HCT116 (cell line): ENCODE measurements around the gene ZNF320. TPM values are rescaled to one million over a fixed set of nuclear protein-coding genes. Genes with fewer than 3 reads are reported as not detected.

Source experiments
- ATAC-seq: fragments of 200-7000 bp; cut with Tn5 transposase; 2 replicates; pipeline ENCODE4 v1.9.1; 2020; ENCODE audit warnings: mild to moderate bottlenecking, moderate library complexity
- BruUV-seq: library from RNA; stranded (reverse); fragments of 400-500 nt; replicated peaks from 2 replicates; lab custom pipeline; 2021; lab: Mats Ljungman, UMichigan
- CTCF ChIA-PET: fragments of 300-600 bp; sonication (Branson Sonifier 250); formaldehyde crosslinking; loops from one replicate; lab custom pipeline; 2021; ENCODE audit warnings: antibody characterized with exemption; lab: Charles Lee
- POLR2A ChIA-PET: fragments of 300-600, 350-600 bp; sonication (Branson Sonifier 250); formaldehyde crosslinking; loops from one replicate; lab custom pipeline; 2021; ENCODE audit warnings: antibody characterized with exemption; lab: Charles Lee
- RAD21 ChIA-PET, 2 experiments: fragments of 300-600 bp; sonication (Branson Sonifier 250); formaldehyde crosslinking; loops; one replicate each; lab custom pipeline; 2023; ENCODE audit warnings: low total read pairs in 2 of 2; ENCODE audit not compliant: uncharacterized antibody in 2 of 2, unreplicated experiment in 2 of 2, low non-redundant PET in 1 of 2; lab: Charles Lee
- DNase-seq: peaks from one replicate; pipeline ENCODE4 v3.0.0-alpha.2; 2010; ENCODE audit warnings: low read depth, low spot score
- H2AFZ ChIP-seq: fragments of 200-600 bp; shearing (Covaris generic), sonication (generic); 2 replicates; pipeline ENCODE4 v1.6.1; 2017; ENCODE audit warnings: low read depth, mixed run types, mixed read lengths, antibody characterized with exemption, low read length; ENCODE audit not compliant: poor library complexity, severe bottlenecking
- H3K27ac ChIP-seq: 2 replicates; pipeline ENCODE4 v1.5.1; 2012; ENCODE audit warnings: low read depth, low read length
- H3K27me3 ChIP-seq: fragments of 200-600 bp; sonication (generic); 2 replicates; pipeline ENCODE4 v1.6.1; 2016; ENCODE audit warnings: mixed run types, low read length, mixed read lengths; ENCODE audit not compliant: insufficient read depth
- H3K36me3 ChIP-seq, 2 experiments: fragments of 200-500 bp in 1 of 2; fragments of 200-600 bp in 1 of 2; sonication (Bioruptor generic) in 1 of 2; sonication (generic) in 1 of 2; 2 replicates each; pipeline versions ENCODE4 v1.5.1 to v1.6.1; 2014 to 2016; ENCODE audit warnings: low read length in 2 of 2, inconsistent platforms in 1 of 2, mixed read lengths in 1 of 2, mixed run types in 1 of 2; ENCODE audit not compliant: insufficient read depth in 2 of 2, control insufficient read depth in 1 of 2
- H3K4me1 ChIP-seq, 2 experiments: fragments of 200-600 bp in 1 of 2; sonication (generic) in 1 of 2; 2 replicates each; pipeline versions ENCODE4 v1.5.1 to v1.6.1; 2012 to 2017; ENCODE audit warnings: low read length in 2 of 2, inconsistent platforms in 1 of 2, mild to moderate bottlenecking in 1 of 2, mixed read lengths in 1 of 2, mixed run types in 1 of 2, moderate library complexity in 1 of 2; ENCODE audit not compliant: insufficient read depth in 2 of 2, control insufficient read depth in 1 of 2
- H3K4me2 ChIP-seq: fragments of 200-600 bp; sonication (generic); 2 replicates; pipeline ENCODE4 v1.6.1; 2017; ENCODE audit warnings: mixed run types, low read length, mixed read lengths
- H3K4me3 ChIP-seq, 2 experiments: fragments of 200-600 bp in 1 of 2; sonication (generic) in 1 of 2; replicated peaks in 1 of 2; 2 replicates each; pipeline ENCODE4 v1.5.1; 2011 to 2016; ENCODE audit warnings: low read length in 2 of 2, control low read depth in 1 of 2, low read depth in 1 of 2, mild to moderate bottlenecking in 1 of 2, mixed read lengths in 1 of 2, mixed run types in 1 of 2
- H3K79me2 ChIP-seq: fragments of 200-600 bp; sonication (generic); 2 replicates; pipeline ENCODE4 v1.6.1; 2017; ENCODE audit warnings: mild to moderate bottlenecking, mixed run types, low read length, moderate library complexity, mixed read lengths; ENCODE audit not compliant: insufficient read depth
- H3K9ac ChIP-seq: fragments of 200-600 bp; sonication (generic); 2 replicates; pipeline ENCODE4 v1.6.1; 2016; ENCODE audit warnings: low read length, mixed read lengths
- H3K9me2 ChIP-seq: fragments of 200-600 bp; sonication (generic), shearing (Covaris generic); 2 replicates; pipeline ENCODE4 v1.6.1; 2017; ENCODE audit warnings: mixed run types, mild to moderate bottlenecking, moderate library complexity; ENCODE audit not compliant: insufficient read depth
- H3K9me3 ChIP-seq, 2 experiments: fragments of 200-500 bp in 1 of 2; fragments of 200-600 bp in 1 of 2; sonication (Bioruptor generic) in 1 of 2; sonication (generic) in 1 of 2; 2 replicates each; pipeline ENCODE4 v1.6.1; 2014 to 2017; ENCODE audit warnings: low read length in 2 of 2, mixed read lengths in 2 of 2, inconsistent platforms in 1 of 2, low read depth in 1 of 2, mild to moderate bottlenecking in 1 of 2, mixed run types in 1 of 2, moderate library complexity in 1 of 2; ENCODE audit not compliant: control insufficient read depth in 1 of 2, insufficient read depth in 1 of 2
- H4K20me1 ChIP-seq: fragments of 200-600 bp; sonication (generic), shearing (Covaris generic); 2 replicates; pipeline ENCODE4 v1.6.1; 2017; ENCODE audit warnings: mixed run types, mild to moderate bottlenecking, moderate library complexity; ENCODE audit not compliant: insufficient read depth
- CBX3 ChIP-seq: IDR thresholded peaks from 2 replicates; pipeline ENCODE4 v1.6.1; 2012; ENCODE audit warnings: low read depth
- CEBPB ChIP-seq: IDR thresholded peaks from 2 replicates; pipeline ENCODE4 v1.6.1; 2012; ENCODE audit warnings: low read depth
- EGR1 ChIP-seq: IDR thresholded peaks from 2 replicates; pipeline ENCODE4 v1.6.1; 2012; ENCODE audit warnings: low read depth
- ELF1 ChIP-seq: IDR thresholded peaks from 2 replicates; pipeline ENCODE4 v1.6.1; 2012; ENCODE audit warnings: low read depth, borderline replicate concordance
- EZH2 ChIP-seq: fragments of 200-600 bp; sonication (generic); IDR thresholded peaks from 2 replicates; pipeline ENCODE4 v1.6.1; 2017; ENCODE audit warnings: antibody characterized with exemption, mixed run types
- FOSL1 ChIP-seq: IDR thresholded peaks from 2 replicates; pipeline ENCODE4 v1.6.1; 2012; ENCODE audit warnings: low read depth
- JUND ChIP-seq: IDR thresholded peaks from 2 replicates; pipeline ENCODE4 v1.6.1; 2012
- POLR2A ChIP-seq: IDR thresholded peaks from 2 replicates; pipeline ENCODE4 v1.7.0; 2011; ENCODE audit warnings: borderline replicate concordance; ENCODE audit not compliant: insufficient read depth, insufficient read length; ENCODE audit errors: extremely low read depth
- POLR2AphosphoS5 ChIP-seq: IDR thresholded peaks from 2 replicates; pipeline ENCODE4 v1.6.1; 2011; ENCODE audit warnings: mild to moderate bottlenecking, low read depth, low read length, moderate library complexity
- RAD21 ChIP-seq: IDR thresholded peaks from 2 replicates; pipeline ENCODE4 v1.6.1; 2012; ENCODE audit warnings: low read depth, mild to moderate bottlenecking
- SIN3A ChIP-seq: IDR thresholded peaks from 2 replicates; pipeline ENCODE4 v1.6.1; 2012; ENCODE audit warnings: low read depth
- SP1 ChIP-seq: IDR thresholded peaks from 2 replicates; pipeline ENCODE4 v1.6.1; 2012; ENCODE audit warnings: low read depth
- YY1 ChIP-seq: IDR thresholded peaks from 2 replicates; pipeline ENCODE4 v1.6.1; 2011; ENCODE audit warnings: low read length, low read depth, moderate library complexity, mild to moderate bottlenecking; ENCODE audit not compliant: insufficient replicate concordance; ENCODE audit errors: extremely low read depth
- ZNF274 ChIP-seq: fragments of 200-500 bp; sonication (Bioruptor generic); IDR thresholded peaks from 2 replicates; pipeline ENCODE4 v1.6.1; 2014; ENCODE audit warnings: mild to moderate bottlenecking, low read depth, low read length, inconsistent platforms
- intact Hi-C: fragments of 100-400 bp; cut with micrococcal nuclease; formaldehyde crosslinking; loops from 2 replicates; pipeline ENCODE4 v1.10.0; 2022
- total RNA-seq: library from RNA; stranded (reverse); gene quantifications from one replicate; pipeline ENCODE4 v1.2.1, GENCODE V29; 2021; ENCODE audit not compliant: unreplicated experiment
- TF ChIP-seq, protein P1 (sequence below): IDR thresholded peaks from 2 replicates; pipeline ENCODE4 v1.6.1; 2012; ENCODE audit warnings: low read depth
- TF ChIP-seq, protein P2 (sequence below): IDR thresholded peaks from 2 replicates; pipeline ENCODE4 v1.6.1; 2011; ENCODE audit warnings: mild to moderate bottlenecking, low read length, moderate library complexity; ENCODE audit not compliant: insufficient replicate concordance; ENCODE audit errors: extremely low read depth
- TF ChIP-seq, protein P3 (sequence below), 3 experiments: fragments of 200-600 bp in 1 of 3; sonication (generic) in 1 of 3; IDR thresholded peaks in 2 of 3; conservative IDR thresholded peaks in 1 of 3; 2 replicates each; pipeline ENCODE4 v1.5.1; 2012 to 2017; ENCODE audit warnings: low read depth in 2 of 3, low read length in 2 of 3, antibody characterized with exemption in 1 of 3, borderline replicate concordance in 1 of 3, control low read depth in 1 of 3, mild to moderate bottlenecking in 1 of 3, mixed read lengths in 1 of 3, mixed run types in 1 of 3, moderate library complexity in 1 of 3; ENCODE audit not compliant: insufficient read depth in 1 of 3
- TF ChIP-seq, protein P4 (sequence below): IDR thresholded peaks from 2 replicates; pipeline ENCODE4 v1.6.1; 2012
- TF ChIP-seq, protein P5 (sequence below): IDR thresholded peaks from 2 replicates; pipeline ENCODE4 v1.6.1; 2012

ZNF320 gene
- total RNA-seq, 1 experiment from 2014 or later = 9.2 TPM

DNA sequence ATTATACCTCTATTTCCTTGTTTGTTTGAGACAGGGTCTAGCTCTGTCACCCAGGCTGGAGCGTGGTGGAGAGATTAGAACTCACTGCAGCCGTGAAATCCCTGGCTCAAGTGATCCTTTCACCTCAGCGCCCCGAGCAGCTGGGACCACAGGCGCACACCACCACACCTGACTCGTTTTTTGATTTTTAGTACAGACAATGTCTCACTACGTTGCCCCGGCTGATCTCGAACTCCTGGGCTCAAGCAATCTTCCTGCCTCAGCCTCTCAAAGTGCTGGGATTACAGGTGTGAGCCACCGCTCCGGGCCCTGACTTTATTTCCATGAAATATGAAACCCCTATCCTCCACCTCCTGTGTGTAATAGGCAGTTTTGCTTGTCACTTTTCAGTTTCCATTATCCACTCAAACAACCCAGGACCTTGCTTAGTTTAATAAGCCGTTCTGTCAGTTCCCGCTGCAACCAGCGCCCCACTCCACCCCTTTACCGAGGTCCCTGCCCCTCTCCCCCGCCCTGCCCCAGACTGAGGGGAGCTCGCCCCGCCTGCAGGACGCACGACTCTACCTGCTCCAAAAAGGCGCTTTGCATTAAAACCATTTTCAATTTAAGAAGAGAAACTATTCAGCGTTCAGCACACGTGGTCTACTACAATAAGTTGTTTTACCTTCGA, 48.4 kb upstream of the ZNF320 start:
- H3K79me2 ChIP-seq = no peaks in the 10 kb centered on the region
- CTCF ChIA-PET = no interaction called here
- no peaks in the 10 kb centered on the region for H3K27me3 ChIP-seq
- H3K4me1 ChIP-seq = peaks cover 5 to 12% of the 10 kb centered on the region in 2 experiments; a peak in 2 of 4 replicates
- RAD21 ChIA-PET = no interaction called here
- no peak overlapping the region for H3K4me2 ChIP-seq
- intact Hi-C loops = no loop called here
- H2AFZ ChIP-seq = no peak overlapping the region
- peaks cover 1 to 8% of the 10 kb centered on the region in 2 experiments; a peak in 2 of 4 replicates for H3K36me3 ChIP-seq
- DNase-seq (no peak), ATAC-seq (no peak)
- peaks cover 18 to 24% of the 10 kb centered on the region in 2 experiments; a peak in 2 of 4 replicates for H3K9me3 ChIP-seq
- H4K20me1 ChIP-seq = no peaks in the 10 kb centered on the region
- BruUV-seq = no TSS peak
- H3K4me3 ChIP-seq = no peak overlapping the region
- H3K27ac ChIP-seq = no peak overlapping the region
- TF ChIP-seq, protein P1, sequence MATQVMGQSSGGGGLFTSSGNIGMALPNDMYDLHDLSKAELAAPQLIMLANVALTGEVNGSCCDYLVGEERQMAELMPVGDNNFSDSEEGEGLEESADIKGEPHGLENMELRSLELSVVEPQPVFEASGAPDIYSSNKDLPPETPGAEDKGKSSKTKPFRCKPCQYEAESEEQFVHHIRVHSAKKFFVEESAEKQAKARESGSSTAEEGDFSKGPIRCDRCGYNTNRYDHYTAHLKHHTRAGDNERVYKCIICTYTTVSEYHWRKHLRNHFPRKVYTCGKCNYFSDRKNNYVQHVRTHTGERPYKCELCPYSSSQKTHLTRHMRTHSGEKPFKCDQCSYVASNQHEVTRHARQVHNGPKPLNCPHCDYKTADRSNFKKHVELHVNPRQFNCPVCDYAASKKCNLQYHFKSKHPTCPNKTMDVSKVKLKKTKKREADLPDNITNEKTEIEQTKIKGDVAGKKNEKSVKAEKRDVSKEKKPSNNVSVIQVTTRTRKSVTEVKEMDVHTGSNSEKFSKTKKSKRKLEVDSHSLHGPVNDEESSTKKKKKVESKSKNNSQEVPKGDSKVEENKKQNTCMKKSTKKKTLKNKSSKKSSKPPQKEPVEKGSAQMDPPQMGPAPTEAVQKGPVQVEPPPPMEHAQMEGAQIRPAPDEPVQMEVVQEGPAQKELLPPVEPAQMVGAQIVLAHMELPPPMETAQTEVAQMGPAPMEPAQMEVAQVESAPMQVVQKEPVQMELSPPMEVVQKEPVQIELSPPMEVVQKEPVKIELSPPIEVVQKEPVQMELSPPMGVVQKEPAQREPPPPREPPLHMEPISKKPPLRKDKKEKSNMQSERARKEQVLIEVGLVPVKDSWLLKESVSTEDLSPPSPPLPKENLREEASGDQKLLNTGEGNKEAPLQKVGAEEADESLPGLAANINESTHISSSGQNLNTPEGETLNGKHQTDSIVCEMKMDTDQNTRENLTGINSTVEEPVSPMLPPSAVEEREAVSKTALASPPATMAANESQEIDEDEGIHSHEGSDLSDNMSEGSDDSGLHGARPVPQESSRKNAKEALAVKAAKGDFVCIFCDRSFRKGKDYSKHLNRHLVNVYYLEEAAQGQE = no peak
- TF ChIP-seq YY1 (no peak), FOSL1 (no peak), EGR1 (no peak), POLR2AphosphoS5 (no peak), JUND (no peak), POLR2A (no peak), CBX3 (no peak), SIN3A (no peak), SP1 (no peak), EZH2 (no peak), CEBPB (no peak), ELF1 (no peak), RAD21 (no peak), ZNF274 (no peak)
- TF ChIP-seq, protein P2, sequence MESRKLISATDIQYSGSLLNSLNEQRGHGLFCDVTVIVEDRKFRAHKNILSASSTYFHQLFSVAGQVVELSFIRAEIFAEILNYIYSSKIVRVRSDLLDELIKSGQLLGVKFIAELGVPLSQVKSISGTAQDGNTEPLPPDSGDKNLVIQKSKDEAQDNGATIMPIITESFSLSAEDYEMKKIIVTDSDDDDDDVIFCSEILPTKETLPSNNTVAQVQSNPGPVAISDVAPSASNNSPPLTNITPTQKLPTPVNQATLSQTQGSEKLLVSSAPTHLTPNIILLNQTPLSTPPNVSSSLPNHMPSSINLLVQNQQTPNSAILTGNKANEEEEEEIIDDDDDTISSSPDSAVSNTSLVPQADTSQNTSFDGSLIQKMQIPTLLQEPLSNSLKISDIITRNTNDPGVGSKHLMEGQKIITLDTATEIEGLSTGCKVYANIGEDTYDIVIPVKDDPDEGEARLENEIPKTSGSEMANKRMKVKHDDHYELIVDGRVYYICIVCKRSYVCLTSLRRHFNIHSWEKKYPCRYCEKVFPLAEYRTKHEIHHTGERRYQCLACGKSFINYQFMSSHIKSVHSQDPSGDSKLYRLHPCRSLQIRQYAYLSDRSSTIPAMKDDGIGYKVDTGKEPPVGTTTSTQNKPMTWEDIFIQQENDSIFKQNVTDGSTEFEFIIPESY = no peak
- TF ChIP-seq, protein P3, sequence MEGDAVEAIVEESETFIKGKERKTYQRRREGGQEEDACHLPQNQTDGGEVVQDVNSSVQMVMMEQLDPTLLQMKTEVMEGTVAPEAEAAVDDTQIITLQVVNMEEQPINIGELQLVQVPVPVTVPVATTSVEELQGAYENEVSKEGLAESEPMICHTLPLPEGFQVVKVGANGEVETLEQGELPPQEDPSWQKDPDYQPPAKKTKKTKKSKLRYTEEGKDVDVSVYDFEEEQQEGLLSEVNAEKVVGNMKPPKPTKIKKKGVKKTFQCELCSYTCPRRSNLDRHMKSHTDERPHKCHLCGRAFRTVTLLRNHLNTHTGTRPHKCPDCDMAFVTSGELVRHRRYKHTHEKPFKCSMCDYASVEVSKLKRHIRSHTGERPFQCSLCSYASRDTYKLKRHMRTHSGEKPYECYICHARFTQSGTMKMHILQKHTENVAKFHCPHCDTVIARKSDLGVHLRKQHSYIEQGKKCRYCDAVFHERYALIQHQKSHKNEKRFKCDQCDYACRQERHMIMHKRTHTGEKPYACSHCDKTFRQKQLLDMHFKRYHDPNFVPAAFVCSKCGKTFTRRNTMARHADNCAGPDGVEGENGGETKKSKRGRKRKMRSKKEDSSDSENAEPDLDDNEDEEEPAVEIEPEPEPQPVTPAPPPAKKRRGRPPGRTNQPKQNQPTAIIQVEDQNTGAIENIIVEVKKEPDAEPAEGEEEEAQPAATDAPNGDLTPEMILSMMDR (IDR thresholded peaks at IDR 0.05 in 2 of 3, conservative IDR thresholded peaks at IDR 0.05 in 1 of 3; ENCODE audit: borderline replicate concordance in 1 of 3, insufficient read depth in 1 of 3, low read depth in 2 of 3, low read length in 2 of 3) = no peak
- TF ChIP-seq, protein P4, sequence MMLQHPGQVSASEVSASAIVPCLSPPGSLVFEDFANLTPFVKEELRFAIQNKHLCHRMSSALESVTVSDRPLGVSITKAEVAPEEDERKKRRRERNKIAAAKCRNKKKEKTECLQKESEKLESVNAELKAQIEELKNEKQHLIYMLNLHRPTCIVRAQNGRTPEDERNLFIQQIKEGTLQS = no peak
- TF ChIP-seq, protein P5, sequence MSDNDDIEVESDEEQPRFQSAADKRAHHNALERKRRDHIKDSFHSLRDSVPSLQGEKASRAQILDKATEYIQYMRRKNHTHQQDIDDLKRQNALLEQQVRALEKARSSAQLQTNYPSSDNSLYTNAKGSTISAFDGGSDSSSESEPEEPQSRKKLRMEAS = no peak
- H3K9me2 ChIP-seq = no peaks in the 10 kb centered on the region
- POLR2A ChIA-PET = no interaction called here
- no peak overlapping the region for H3K9ac ChIP-seq
